B cell (primary cell): ENCODE data around the gene CPEB3.

Experiments
- EZH2 ChIP-seq: IDR thresholded peaks from 2 replicates; pipeline ENCODE4 v1.6.1; 2012; ENCODE audit warnings: borderline replicate concordance, low read depth, mild to moderate bottlenecking, moderate library complexity, low read length; ENCODE audit not compliant: insufficient read depth, poor library complexity, severe bottlenecking
- TF ChIP-seq, protein P1 (sequence below): fragments of 200-600 bp; IDR thresholded peaks from one replicate; pipeline ENCODE4 v1.8.0; 2022; ENCODE audit warnings: antibody characterized with exemption, mild to moderate bottlenecking

DNA sequence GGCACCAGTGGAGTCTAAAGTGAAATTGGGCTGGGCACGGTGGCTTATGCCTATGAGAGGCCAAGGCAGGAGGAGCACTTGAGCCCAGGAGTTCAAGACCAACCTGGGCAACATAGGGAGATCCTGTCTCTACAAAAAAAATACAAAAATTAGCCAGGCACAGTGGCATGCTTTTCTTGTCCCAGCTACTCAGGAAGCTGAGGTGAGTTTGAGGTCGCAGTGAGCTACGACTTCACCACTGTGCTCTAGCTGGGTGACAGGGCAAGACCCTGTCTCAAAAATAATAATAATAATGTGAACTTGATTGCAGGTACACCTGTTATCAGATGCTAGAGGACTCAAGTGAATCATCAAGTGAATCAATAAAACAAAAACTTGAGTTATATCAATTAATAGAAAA, 259.3 kb downstream of the CPEB3 start:
- TF ChIP-seq, protein P1, sequence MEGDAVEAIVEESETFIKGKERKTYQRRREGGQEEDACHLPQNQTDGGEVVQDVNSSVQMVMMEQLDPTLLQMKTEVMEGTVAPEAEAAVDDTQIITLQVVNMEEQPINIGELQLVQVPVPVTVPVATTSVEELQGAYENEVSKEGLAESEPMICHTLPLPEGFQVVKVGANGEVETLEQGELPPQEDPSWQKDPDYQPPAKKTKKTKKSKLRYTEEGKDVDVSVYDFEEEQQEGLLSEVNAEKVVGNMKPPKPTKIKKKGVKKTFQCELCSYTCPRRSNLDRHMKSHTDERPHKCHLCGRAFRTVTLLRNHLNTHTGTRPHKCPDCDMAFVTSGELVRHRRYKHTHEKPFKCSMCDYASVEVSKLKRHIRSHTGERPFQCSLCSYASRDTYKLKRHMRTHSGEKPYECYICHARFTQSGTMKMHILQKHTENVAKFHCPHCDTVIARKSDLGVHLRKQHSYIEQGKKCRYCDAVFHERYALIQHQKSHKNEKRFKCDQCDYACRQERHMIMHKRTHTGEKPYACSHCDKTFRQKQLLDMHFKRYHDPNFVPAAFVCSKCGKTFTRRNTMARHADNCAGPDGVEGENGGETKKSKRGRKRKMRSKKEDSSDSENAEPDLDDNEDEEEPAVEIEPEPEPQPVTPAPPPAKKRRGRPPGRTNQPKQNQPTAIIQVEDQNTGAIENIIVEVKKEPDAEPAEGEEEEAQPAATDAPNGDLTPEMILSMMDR, result no peak
- no peak for TF ChIP-seq EZH2
